T-helper 17 cell (primary cell): ENCODE data around the gene LDB3. TPM values are rescaled to one million over a fixed set of nuclear protein-coding genes. Genes with fewer than 3 reads are reported as not detected.
"Not testable (repeated sequence)": the region's sequence is repeated elsewhere in the genome, so short reads cannot be mapped to it uniquely, and the experiment has no call there.

Experiments
- ATAC-seq: fragments of 150-1000 bp; cut with Tn5 transposase; 2 replicates; pipeline ENCODE4 v1.10.0; 2021; ENCODE audit warnings: mild to moderate bottlenecking, moderate library complexity
- DNase-seq, 3 donors: peaks; one replicate each; pipeline versions ENCODE4 v3.0.0 to v3.0.0-alpha.2; 2020 to 2021
- H3K9me3 ChIP-seq: one replicate; pipeline ENCODE4 v1.7.0; 2013; ENCODE audit warnings: low read length, mild to moderate bottlenecking; ENCODE audit not compliant: control insufficient read depth, poor library complexity, severe bottlenecking
- H3K27ac Mint-ChIP-seq: one replicate; pipeline ENCODE4 v1.8.0; 2022; ENCODE audit warnings: mild to moderate bottlenecking, moderate library complexity, mixed read lengths
- H3K27me3 Mint-ChIP-seq: one replicate; pipeline ENCODE4 v1.8.0; 2022; ENCODE audit warnings: mixed read lengths
- H3K36me3 Mint-ChIP-seq: one replicate; pipeline ENCODE4 v1.8.0; 2022; ENCODE audit warnings: low read depth, mixed read lengths
- H3K4me1 Mint-ChIP-seq: one replicate; pipeline ENCODE4 v1.8.0; 2022; ENCODE audit warnings: mild to moderate bottlenecking, mixed read lengths
- H3K4me3 Mint-ChIP-seq: one replicate; pipeline ENCODE4 v1.8.0; 2022; ENCODE audit warnings: mild to moderate bottlenecking, moderate library complexity, mixed read lengths
- total RNA-seq, 4 donors: library from RNA in 2 of 4; stranded (reverse) in 2 of 4; gene quantifications; one replicate each; pipeline ENCODE4 v1.2.3 and lab custom pipeline; 2022 to 2026

Gene LDB3
- total RNA-seq, 2 donors from 2014 or later = not detected

DNA sequence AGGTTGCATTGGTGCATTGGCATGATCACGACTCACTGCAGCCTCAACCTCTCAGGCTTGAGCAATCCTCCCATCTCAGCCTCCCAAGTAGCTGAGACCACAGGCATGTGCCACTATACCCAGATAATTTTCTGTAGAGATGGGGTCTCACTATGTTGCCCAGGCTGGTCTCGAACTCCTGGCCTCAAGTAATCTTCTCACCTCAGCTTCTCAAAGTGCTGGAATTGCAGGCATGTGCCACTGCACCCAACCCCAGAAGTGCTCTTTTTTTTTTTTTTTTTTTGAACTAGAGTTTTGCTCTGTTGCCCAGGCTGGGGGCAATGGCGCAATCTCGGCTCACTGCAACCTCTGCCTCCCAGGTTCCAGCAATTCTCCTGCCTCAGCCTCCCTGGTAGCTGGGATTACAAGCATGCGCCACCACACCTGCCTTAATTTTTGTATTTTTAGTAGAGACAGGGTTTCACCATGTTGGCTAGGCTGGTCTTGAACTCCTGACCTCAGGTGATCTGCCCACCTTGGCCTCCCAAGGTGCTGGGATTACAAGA lies 22.6 kb upstream of the LDB3 start:
- H3K27ac Mint-ChIP-seq, DNase-seq, H3K36me3 Mint-ChIP-seq, H3K4me3 Mint-ChIP-seq, ATAC-seq, H3K4me1 Mint-ChIP-seq, H3K27me3 Mint-ChIP-seq, H3K9me3 ChIP-seq: not testable (repeated sequence)

DNA sequence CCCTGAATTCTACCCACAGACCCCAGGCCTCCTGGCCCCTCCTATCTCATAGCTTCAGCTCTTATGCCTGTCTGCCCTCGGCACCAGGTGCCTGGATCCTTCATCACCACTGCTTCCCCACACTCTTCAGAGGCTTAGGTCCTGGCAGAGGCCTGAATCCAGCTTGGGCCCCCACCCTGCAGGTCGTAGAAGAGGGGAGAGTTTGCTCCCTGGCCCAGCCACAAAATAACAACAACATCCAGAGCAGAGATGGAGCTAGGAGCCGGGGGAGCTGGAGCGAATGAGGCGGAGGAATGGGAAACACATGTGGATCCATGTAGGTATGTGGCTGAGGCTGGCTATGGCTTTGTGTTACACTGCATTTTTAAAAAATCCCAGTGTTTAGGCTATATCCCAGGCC lies 21.8 kb upstream of the LDB3 start:
- ATAC-seq (no peak), DNase-seq (no peak)
- Mint-ChIP-seq H3K27ac (no peak overlapping the region), H3K27me3 (peaks cover 6% of the 10 kb centered on the region), H3K4me3 (no peak overlapping the region), H3K4me1 (peaks cover 6% of the 10 kb centered on the region), H3K36me3 (no peaks in the 10 kb centered on the region)
- H3K9me3 ChIP-seq = no peaks in the 10 kb centered on the region

DNA sequence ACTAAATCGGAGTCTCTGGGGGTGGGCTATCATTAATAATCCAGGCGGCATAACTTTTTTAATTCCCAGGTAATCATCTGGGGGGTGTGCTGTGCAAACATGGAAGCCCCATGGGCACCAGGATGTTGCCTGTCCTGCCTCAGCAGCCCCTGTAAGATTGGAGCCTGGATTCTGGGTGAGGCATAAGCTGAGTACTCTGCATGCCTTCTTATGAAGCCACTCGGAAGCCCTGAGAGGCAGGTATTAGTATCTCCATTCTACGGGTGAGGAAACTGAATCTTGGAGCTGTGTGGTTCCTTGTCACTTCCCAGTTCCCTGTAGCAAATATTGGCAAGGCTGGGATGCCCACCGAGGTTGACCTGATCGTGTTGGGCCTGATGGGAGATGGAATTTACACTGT lies 21.4 kb upstream of the LDB3 start:
- Mint-ChIP-seq H3K4me3 (no peak overlapping the region), H3K36me3 (no peaks in the 10 kb centered on the region), H3K27me3 (peaks cover 6% of the 10 kb centered on the region), H3K4me1 (peaks cover 6% of the 10 kb centered on the region), H3K27ac (no peak overlapping the region)
- DNase-seq (no peak), ATAC-seq (no peak)
- no peaks in the 10 kb centered on the region for H3K9me3 ChIP-seq

DNA sequence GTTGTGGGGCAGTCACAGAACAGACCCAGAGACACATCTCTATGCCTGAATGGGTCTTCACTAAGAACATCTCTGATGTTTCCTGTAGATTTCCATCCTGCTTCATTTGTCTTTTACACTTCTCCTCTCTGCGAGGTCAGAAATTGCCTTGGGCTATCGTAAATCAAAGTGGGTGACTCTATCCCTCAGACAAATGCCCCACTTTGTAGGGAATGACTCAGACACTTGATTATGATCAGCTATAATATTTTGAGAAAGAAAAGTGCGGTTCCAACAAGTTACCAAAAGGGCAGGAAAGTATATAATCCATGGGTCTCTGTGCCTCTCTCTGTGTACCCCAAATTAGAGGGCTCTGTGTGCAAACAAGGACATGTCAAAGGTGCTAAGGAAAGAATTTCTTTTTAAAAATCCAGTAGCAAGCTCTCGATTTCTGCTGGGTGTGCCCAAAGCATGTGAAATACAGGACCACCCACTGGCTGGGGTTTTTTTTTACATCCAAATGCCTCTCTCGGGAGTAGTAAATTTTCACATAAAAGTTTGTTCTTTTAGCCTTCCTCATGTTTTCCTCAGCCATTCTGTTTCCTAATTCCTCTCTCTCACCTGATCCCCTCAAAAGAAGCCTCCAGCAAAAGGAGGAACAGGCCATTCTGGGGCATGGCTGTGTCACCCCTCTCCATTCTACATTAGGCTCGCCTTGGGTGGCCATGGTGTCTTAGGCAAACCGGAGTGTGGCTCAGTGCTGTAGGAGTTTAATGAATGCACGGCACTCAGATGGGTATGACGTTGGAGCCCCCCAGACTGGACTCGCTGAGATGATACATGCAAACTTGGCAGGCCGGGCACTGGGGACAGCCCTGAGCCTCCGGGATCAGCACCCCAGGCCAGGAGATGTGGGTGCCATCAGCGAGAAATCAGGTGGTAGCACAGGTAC lies 20.3 kb upstream of the LDB3 start:
- peaks cover 6% of the 10 kb centered on the region for H3K4me1 Mint-ChIP-seq
- H3K4me3 Mint-ChIP-seq = no peak overlapping the region
- H3K9me3 ChIP-seq = no peaks in the 10 kb centered on the region
- no peak overlapping the region for H3K27ac Mint-ChIP-seq
- DNase-seq (no peak), ATAC-seq (no peak)
- no peaks in the 10 kb centered on the region for H3K36me3 Mint-ChIP-seq
- peaks cover 6% of the 10 kb centered on the region for H3K27me3 Mint-ChIP-seq

DNA sequence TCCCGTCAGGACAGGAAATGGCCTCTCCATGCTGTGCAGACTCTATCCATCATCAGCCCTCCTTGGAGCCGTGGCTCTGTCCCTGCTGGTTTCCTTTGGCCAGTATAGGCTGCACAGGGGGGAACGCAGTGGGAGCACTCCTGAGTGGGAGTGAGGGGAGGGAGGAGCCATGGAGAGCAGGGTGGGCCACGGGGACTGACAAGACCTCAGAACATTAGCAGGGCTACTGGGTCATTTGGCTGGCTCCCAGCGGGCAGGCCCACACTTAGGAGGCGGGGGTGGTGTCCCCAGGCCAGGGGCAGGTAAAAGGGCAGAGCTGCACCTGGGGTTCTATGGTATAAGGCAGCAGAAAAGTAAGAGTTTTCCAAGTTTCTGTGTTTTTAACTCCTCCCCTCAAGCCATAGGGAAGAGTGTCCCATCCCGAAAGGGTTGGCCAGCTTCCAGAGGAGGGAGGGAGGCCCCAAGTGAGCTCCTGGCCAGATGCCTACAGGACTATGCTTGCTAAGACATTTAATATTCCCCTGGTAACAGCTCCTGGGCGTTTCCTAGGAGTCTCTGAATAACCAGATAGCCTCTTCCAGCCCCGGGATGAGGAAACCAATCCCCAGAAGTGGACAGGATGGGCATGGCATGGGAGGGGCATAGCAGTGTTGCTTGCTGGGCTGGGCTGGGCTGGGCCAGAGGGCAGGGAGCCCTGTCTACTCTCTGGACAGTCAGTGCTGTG lies 19.4 kb upstream of the LDB3 start:
- DNase-seq = no peak
- Mint-ChIP-seq H3K27me3 (peaks cover 6% of the 10 kb centered on the region), H3K4me1 (peaks cover 2% of the 10 kb centered on the region), H3K27ac (no peak overlapping the region), H3K36me3 (no peaks in the 10 kb centered on the region), H3K4me3 (no peak overlapping the region)
- ATAC-seq = no peak
- no peaks in the 10 kb centered on the region for H3K9me3 ChIP-seq

DNA sequence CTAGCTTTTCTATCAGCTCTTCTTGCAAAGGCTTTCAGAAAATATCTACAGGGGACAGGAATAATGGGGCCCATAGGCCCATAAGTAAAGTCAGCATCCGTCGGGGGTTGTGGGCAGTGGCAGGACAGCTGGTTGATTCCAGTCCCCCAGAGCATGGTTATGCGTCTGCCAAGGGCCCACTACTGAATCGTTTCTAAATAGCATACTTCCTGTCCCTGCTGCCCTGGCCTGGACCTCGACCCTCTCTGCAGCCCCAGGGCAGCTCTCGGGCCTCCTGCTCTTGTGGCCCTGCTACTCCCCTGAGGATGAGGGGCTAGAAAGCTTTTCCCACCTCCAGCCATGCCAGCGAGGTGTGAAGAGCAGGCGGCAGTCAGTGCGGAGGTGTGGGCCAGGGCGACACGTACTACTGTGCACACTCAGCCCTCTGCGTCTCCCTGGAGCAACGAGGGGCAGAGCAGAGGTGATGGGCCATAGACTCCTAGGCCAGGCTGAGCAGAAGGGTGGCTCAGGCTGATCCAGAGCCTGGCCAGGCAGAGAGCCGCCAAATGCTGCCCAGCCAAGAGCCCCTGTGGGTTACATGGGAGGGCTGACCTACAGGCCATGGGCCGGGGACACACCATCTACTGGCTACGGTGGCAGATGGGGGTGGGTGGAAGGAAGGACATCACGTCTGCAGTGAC lies 18.7 kb upstream of the LDB3 start:
- no peak for DNase-seq

DNA sequence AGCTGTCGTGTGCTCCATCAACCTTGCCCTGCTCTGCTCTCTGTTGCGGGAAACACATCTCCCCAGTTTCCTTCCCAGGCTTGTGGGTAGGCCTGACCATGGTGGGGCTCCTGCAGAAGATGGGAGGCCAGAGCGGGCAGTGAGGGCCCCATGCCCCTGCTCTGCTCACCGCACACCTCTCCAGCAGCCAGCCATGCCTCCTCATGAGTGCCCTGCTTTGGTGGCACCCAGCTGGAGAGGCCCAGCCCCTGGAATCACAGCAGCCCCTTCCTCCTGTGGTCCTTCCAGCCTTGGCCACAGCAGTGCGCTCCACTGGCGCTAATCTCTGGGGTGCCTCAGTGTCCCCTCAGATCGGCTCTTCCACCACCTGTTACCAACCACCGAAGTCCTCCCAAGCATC lies 18.2 kb upstream of the LDB3 start:
- Mint-ChIP-seq H3K27me3 (peaks cover 6% of the 10 kb centered on the region), H3K27ac (no peak overlapping the region), H3K4me3 (no peak overlapping the region), H3K36me3 (no peaks in the 10 kb centered on the region), H3K4me1 (no peaks in the 10 kb centered on the region)
- H3K9me3 ChIP-seq = no peaks in the 10 kb centered on the region
- DNase-seq (no peak), ATAC-seq (no peak)

More for the DNA sequence above, 18.7 kb upstream of the LDB3 start:
- Mint-ChIP-seq H3K4me1 (no peaks in the 10 kb centered on the region), H3K27me3 (peaks cover 6% of the 10 kb centered on the region), H3K36me3 (no peaks in the 10 kb centered on the region), H3K4me3 (no peak overlapping the region), H3K27ac (no peak overlapping the region)
- no peak for ATAC-seq
- H3K9me3 ChIP-seq = no peaks in the 10 kb centered on the region

DNA sequence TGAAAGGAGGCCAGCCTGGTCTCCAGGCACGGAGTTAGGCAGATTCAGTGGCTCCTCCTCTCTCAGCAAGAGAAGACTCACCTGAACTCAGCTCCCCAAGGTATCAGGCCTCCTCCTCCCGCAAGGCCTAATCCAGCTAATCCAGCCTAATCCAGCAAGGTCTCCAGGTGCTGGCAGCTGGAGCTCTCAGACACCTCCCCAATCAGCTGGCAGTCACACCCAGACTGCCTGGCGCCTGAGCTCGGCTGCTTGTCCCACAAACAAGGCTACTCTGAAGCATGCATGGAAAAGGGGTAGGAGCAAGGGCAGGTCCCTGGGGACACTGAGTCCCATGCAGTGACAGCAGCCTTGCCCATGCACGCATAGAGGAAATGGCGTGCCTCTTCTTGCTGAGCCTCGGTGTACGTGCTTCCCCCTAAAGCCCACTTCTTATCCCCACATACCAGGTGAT lies 17.3 kb upstream of the LDB3 start:
- no peak for ATAC-seq

DNA sequence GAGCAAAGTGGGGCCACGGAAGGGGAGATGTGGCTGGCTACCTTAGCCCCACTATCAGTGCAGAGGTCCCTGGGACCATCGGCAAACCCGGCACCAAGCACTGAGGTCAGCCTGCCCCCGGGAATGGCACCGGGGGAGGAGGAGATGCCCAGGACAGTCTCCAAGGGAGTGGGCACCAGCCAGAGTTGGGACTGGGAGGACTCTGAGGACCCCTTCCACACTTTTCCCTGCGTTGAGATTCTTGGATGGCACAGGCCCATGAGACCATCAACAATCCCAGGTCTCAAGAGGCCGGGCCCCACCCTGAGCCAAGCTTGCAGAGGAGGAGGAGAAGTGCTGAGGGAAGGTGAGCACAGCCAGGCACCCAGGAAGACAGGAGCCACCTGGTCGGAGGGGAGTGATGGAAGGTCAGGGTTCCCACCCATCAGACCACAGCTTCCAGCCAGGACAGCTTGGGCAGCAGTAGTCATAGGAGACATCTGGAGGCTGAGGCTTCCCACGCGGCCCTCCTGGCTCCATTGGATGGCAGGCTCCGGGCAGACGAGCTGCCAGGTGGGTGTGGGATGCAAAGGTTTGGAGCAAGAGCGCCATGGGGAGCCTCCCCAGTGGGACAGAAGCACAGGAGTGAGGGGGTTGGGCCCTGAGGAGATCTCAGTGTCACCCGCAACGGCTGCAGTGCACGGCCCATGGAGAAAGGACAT lies 16.5 kb upstream of the LDB3 start:
- no peak for DNase-seq
- no peaks in the 10 kb centered on the region for H3K9me3 ChIP-seq
- peaks cover 6% of the 10 kb centered on the region for H3K27me3 Mint-ChIP-seq
- no peaks in the 10 kb centered on the region for H3K36me3 Mint-ChIP-seq
- H3K4me1 Mint-ChIP-seq = no peaks in the 10 kb centered on the region
- H3K27ac Mint-ChIP-seq = peak overlapping the region; percentile 24
- no peak for ATAC-seq
- H3K4me3 Mint-ChIP-seq = no peak overlapping the region

More for the DNA sequence above, 17.3 kb upstream of the LDB3 start:
- H3K27ac Mint-ChIP-seq = no peak overlapping the region
- peaks cover 6% of the 10 kb centered on the region for H3K27me3 Mint-ChIP-seq
- no peak for DNase-seq
- H3K4me1 Mint-ChIP-seq = no peaks in the 10 kb centered on the region
- H3K9me3 ChIP-seq = no peaks in the 10 kb centered on the region
- no peak overlapping the region for H3K4me3 Mint-ChIP-seq
- no peaks in the 10 kb centered on the region for H3K36me3 Mint-ChIP-seq

DNA sequence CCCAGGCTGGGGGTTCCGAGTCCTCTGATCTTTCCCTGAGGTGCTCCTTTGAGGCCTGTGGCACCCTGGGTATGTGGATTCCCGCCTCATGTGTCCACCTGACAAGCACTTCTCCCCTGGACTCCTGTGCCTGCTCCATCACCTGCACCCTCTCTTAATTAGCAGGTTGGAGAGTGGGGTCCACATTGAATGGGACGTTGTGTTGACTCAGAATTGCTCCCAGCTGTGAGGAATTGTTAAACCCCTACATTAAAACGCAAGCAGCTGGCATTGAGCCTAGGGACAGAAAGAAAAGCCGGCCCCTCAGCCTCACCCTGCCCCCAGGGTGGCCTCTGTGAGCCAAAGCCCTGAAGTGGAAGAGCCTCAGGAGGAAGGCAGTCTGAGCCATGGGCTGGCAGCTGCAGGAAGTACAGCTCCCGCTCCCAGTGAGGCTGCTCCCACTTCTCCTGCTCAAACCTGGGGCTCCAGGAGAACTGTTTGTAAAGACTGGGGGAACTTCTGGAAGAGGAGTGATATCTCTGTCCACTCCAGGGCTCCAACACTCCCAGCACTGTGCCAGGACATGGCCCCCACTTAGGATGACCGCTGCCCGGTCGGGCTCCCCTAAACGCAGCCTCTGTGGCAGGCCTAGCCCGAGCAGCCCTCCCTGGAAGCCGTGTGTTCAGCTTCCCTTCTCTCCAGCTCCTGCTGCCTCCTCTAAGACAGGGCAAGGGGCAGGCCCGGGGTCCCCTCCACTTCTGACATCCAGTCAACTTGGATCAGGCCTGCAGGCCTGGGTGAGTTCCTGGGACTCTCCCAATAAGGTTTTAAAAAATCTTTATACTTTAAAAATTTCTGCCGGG lies 15.7 kb upstream of the LDB3 start:
- Mint-ChIP-seq H3K27ac (no peak overlapping the region), H3K4me3 (no peak overlapping the region), H3K27me3 (peaks cover 12% of the 10 kb centered on the region), H3K36me3 (peaks cover 3% of the 10 kb centered on the region), H3K4me1 (no peaks in the 10 kb centered on the region)
- H3K9me3 ChIP-seq = no peaks in the 10 kb centered on the region
- ATAC-seq (no peak), DNase-seq (no peak)

DNA sequence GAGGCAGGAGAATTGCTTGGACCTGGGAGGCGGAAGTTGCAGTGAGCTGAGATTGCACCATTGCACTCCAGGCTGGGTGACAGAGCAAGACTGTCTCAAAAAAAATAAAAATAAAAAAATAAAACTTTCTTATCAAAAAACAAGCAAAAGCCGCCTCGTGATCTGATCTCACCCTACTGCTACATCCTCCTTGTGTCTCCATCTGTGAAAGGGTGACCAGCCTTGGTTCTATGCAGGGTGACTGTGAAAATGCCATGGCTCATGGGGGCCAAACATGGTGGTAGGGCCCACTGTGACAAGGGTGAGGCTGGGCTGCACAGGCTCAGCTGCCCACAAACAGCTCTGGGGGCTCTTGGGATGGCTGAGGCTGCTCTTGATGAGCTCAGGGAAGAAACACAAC lies 14.9 kb upstream of the LDB3 start:
- no peaks in the 10 kb centered on the region for H3K4me1 Mint-ChIP-seq
- peaks cover 3% of the 10 kb centered on the region for H3K36me3 Mint-ChIP-seq
- no peak overlapping the region for H3K27ac Mint-ChIP-seq
- no peaks in the 10 kb centered on the region for H3K9me3 ChIP-seq
- DNase-seq (no peak), ATAC-seq (no peak)
- no peak overlapping the region for H3K4me3 Mint-ChIP-seq
- peaks cover 12% of the 10 kb centered on the region for H3K27me3 Mint-ChIP-seq

DNA sequence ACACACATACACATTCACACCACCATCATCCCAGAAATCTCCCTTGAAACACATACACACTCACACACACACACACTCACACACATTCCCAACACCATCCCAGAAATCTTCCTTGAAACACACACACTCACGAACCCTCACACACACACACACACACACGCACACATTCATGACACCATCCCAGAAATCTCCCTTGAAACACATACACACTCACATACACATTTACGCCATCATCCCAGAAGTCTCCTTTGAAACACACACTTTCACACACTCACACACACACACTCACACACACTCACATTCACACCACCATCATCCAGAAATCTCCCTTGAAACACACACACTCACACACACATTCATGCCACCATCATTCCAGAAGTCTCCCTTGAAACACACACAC lies 14.3 kb upstream of the LDB3 start:
- no peaks in the 10 kb centered on the region for H3K4me1 Mint-ChIP-seq
- DNase-seq (no peak), ATAC-seq (no peak)
- peaks cover 3% of the 10 kb centered on the region for H3K36me3 Mint-ChIP-seq
- no peak overlapping the region for H3K27ac Mint-ChIP-seq
- H3K9me3 ChIP-seq = no peaks in the 10 kb centered on the region
- H3K4me3 Mint-ChIP-seq = no peak overlapping the region
- peaks cover 12% of the 10 kb centered on the region for H3K27me3 Mint-ChIP-seq
